Mesendoderm (in vitro differentiated cells): ENCODE results near the gene ACVR1.

Source experiments
- DNase-seq: peaks from one replicate; pipeline ENCODE4 v3.0.0; 2013
- H2AK5ac ChIP-seq: 2 replicates; pipeline ENCODE4 v1.6.1; 2013; ENCODE audit warnings: low read length, inconsistent platforms
- H2BK120ac ChIP-seq: 2 replicates; pipeline ENCODE4 v1.6.1; 2013; ENCODE audit warnings: low read depth, mild to moderate bottlenecking, low read length, moderate library complexity, mixed read lengths
- H2BK15ac ChIP-seq: replicated peaks from 2 replicates; pipeline ENCODE4 v1.6.1; 2013; ENCODE audit warnings: low read depth, mild to moderate bottlenecking, moderate library complexity
- H2BK5ac ChIP-seq: 2 replicates; pipeline ENCODE4 v1.6.1; 2013; ENCODE audit warnings: low read length, inconsistent platforms
- H3K18ac ChIP-seq: 2 replicates; pipeline ENCODE4 v1.6.1; 2013; ENCODE audit warnings: mild to moderate bottlenecking, low read length, mixed read lengths
- H3K23ac ChIP-seq: one replicate; pipeline ENCODE4 v1.6.1; 2013; ENCODE audit warnings: low read length
- H3K27ac ChIP-seq: 2 replicates; pipeline ENCODE4 v1.5.1; 2013; ENCODE audit warnings: low read depth, mild to moderate bottlenecking, inconsistent platforms, low read length, moderate library complexity
- H3K27me3 ChIP-seq: 2 replicates; pipeline ENCODE4 v1.6.1; 2013; ENCODE audit warnings: low read length, control low read depth, mild to moderate bottlenecking, inconsistent platforms; ENCODE audit not compliant: insufficient read depth, poor library complexity
- H3K36me3 ChIP-seq: 2 replicates; pipeline ENCODE4 v1.6.1; 2013; ENCODE audit warnings: low read length, inconsistent platforms; ENCODE audit not compliant: control insufficient read depth, insufficient read depth
- H3K4ac ChIP-seq: one replicate; pipeline ENCODE4 v1.6.1; 2013; ENCODE audit warnings: low read depth, mild to moderate bottlenecking, low read length, moderate library complexity
- H3K4me1 ChIP-seq: 2 replicates; pipeline ENCODE4 v1.6.1; 2013; ENCODE audit warnings: low read depth, low read length, inconsistent platforms; ENCODE audit not compliant: control insufficient read depth
- H3K4me2 ChIP-seq: 2 replicates; pipeline ENCODE4 v1.6.1; 2013; ENCODE audit warnings: low read length
- H3K4me3 ChIP-seq: 2 replicates; pipeline ENCODE4 v1.5.1; 2013; ENCODE audit warnings: mild to moderate bottlenecking, low read length
- H3K56ac ChIP-seq: one replicate; pipeline ENCODE4 v1.6.1; 2013; ENCODE audit warnings: low read length
- H3K79me1 ChIP-seq: 2 replicates; pipeline ENCODE4 v1.6.1; 2013; ENCODE audit warnings: low read length, inconsistent platforms
- H3K79me2 ChIP-seq: 2 replicates; pipeline ENCODE4 v1.6.1; 2013; ENCODE audit warnings: mild to moderate bottlenecking, low read length; ENCODE audit not compliant: control insufficient read depth, insufficient read depth
- H3K9ac ChIP-seq: 2 replicates; pipeline ENCODE4 v1.6.1; 2013; ENCODE audit warnings: low read length, inconsistent platforms
- H4K5ac ChIP-seq: one replicate; pipeline ENCODE4 v1.6.1; 2013; ENCODE audit warnings: low read length
- H4K8ac ChIP-seq: one replicate; pipeline ENCODE4 v1.6.1; 2013; ENCODE audit warnings: low read depth, mild to moderate bottlenecking, control low read depth, low read length, moderate library complexity
- WGBS: extraction: QIAGEN DNeasy Blood & Tissue Kit; methylation state at CpG from one replicate; pipeline ENCODE4 v1.1.7; 2013; ENCODE audit warnings: low lambda C conversion rate, missing lambda C conversion rate; ENCODE audit not compliant: insufficient coverage; ENCODE audit errors: extremely low coverage; 5-methylcytosine and 5-hydroxymethylcytosine counted together

ACVR1 gene

GRCh38 chr2:157818227-157818626 lies 57.9 kb downstream of the ACVR1 start:
- no peak overlapping the region for H3K4me3 ChIP-seq
- H2AK5ac ChIP-seq, result no peak overlapping the region
- no peaks in the 10 kb centered on the region for H3K36me3 ChIP-seq
- H2BK15ac ChIP-seq, result no peak overlapping the region
- no peaks in the 10 kb centered on the region for H3K79me2 ChIP-seq
- no peak for DNase-seq
- H3K79me1 ChIP-seq, result no peaks in the 10 kb centered on the region
- H3K4ac ChIP-seq, result no peak overlapping the region
- WGBS, result no CpG with 5 or more reads among the region's 7 CpGs
- H3K9ac ChIP-seq, result no peak overlapping the region
- no peak overlapping the region for H2BK5ac ChIP-seq
- no peak overlapping the region for H3K18ac ChIP-seq
- H4K8ac ChIP-seq, result no peak overlapping the region
- no peak overlapping the region for H3K56ac ChIP-seq
- no peak overlapping the region for H3K23ac ChIP-seq
- H3K4me1 ChIP-seq, result no peaks in the 10 kb centered on the region
- no peak overlapping the region for H3K27ac ChIP-seq
- H2BK120ac ChIP-seq, result no peak overlapping the region
- H3K27me3 ChIP-seq, result no peaks in the 10 kb centered on the region
- no peak overlapping the region for H3K4me2 ChIP-seq
- H4K5ac ChIP-seq, result no peak overlapping the region

DNA sequence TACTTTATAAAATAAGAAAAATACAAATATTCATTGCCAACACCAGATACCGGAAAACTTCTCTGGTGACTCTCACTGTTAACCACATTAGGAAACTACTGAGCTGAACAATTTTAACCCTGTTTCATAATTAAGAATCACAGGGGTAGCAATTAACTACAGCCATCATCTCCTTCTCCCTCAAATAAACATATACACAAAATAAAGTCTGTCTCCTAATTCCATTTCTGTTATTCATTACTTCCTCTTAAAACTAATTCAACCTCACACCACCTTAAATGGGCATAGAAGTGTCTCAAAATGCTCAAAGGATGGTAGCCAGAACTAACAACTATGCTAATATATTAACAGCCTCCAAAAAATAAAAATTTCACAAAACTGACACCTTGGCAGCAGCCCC lies 60.7 kb downstream of the ACVR1 start:
- Histone ChIP-seq H2BK120ac (no peak overlapping the region), H3K4me1 (no peaks in the 10 kb centered on the region), H3K79me2 (no peaks in the 10 kb centered on the region), H2AK5ac (no peak overlapping the region), H3K4me3 (no peak overlapping the region), H3K4ac (no peak overlapping the region), H3K36me3 (no peaks in the 10 kb centered on the region), H3K18ac (no peak overlapping the region), H3K79me1 (peaks cover 1% of the 10 kb centered on the region), H3K27ac (no peak overlapping the region), H3K9ac (no peak overlapping the region), H2BK5ac (no peak overlapping the region), H3K23ac (no peak overlapping the region), H3K4me2 (no peak overlapping the region), H3K27me3 (no peaks in the 10 kb centered on the region), H4K5ac (no peak overlapping the region), H4K8ac (no peak overlapping the region), H3K56ac (no peak overlapping the region), H2BK15ac (no peak overlapping the region)
- DNase-seq, result no peak
- 100% methylated on average over 1 of the region's 1 CpG for WGBS

DNA sequence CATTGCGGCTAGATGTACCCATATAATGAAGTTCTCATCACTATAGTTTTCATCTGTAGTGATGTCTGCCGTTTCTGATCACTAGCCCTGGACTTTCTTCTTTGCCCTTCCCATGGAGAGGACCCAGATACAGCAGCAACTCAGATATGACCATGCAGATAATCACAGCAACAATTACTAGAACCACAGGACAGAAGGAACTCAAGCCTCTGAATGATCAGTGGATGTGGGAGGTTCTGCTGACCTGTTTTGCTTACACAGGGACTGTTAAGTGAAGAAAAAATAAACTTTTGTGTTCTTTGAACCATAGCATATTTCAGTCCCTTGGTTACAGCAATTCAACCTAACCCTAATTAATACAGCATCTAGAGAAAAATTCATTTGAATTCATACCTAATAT lies 62.7 kb downstream of the ACVR1 start:
- Histone ChIP-seq H3K56ac (no peak overlapping the region), H3K18ac (no peak overlapping the region), H3K9ac (no peak overlapping the region), H4K8ac (no peak overlapping the region), H4K5ac (no peak overlapping the region), H3K23ac (no peak overlapping the region), H3K4ac (no peak overlapping the region), H3K4me1 (peaks cover 2% of the 10 kb centered on the region), H2AK5ac (no peak overlapping the region), H3K4me3 (no peak overlapping the region), H3K79me2 (no peaks in the 10 kb centered on the region), H3K27ac (no peak overlapping the region), H3K36me3 (no peaks in the 10 kb centered on the region), H3K4me2 (no peak overlapping the region), H3K79me1 (peaks cover 1% of the 10 kb centered on the region), H2BK15ac (no peak overlapping the region), H3K27me3 (no peaks in the 10 kb centered on the region), H2BK120ac (no peak overlapping the region), H2BK5ac (no peak overlapping the region)
- WGBS, result no CpG with 5 or more reads among the region's 2 CpGs
- no peak for DNase-seq

DNA sequence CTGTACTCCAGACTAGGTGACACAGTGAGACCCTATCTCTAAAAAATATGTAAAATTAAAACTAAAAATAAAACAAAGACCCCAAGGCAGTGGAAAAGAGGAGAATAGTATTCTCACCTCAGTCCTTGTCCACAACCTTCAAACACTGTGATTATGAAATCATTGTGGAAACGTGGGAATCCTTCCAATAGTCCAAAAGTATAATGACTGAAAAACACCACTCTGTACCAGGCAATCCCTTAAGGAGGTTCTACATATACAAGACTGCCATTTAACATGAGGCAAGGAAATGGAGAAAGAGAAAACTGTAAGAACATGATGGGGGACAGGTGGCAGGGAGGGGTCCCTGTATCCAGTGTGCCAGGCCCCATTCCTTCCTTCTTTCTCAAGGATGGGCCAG lies 66.1 kb downstream of the ACVR1 start:
- Histone ChIP-seq H3K4me2 (no peak overlapping the region), H4K8ac (no peak overlapping the region), H3K36me3 (no peaks in the 10 kb centered on the region), H3K18ac (no peak overlapping the region), H3K4ac (no peak overlapping the region), H2BK15ac (no peak overlapping the region), H3K4me3 (no peak overlapping the region), H3K23ac (no peak overlapping the region), H2AK5ac (no peak overlapping the region), H2BK120ac (no peak overlapping the region), H3K56ac (no peak overlapping the region), H3K27me3 (no peaks in the 10 kb centered on the region), H3K79me2 (peaks cover 1% of the 10 kb centered on the region), H4K5ac (no peak overlapping the region), H3K9ac (no peak overlapping the region), H2BK5ac (no peak overlapping the region), H3K79me1 (peaks cover 4% of the 10 kb centered on the region), H3K27ac (no peak overlapping the region), H3K4me1 (peaks cover 11% of the 10 kb centered on the region)
- no CpG with 5 or more reads among the region's 1 CpG for WGBS
- no peak for DNase-seq

- Histone ChIP-seq H3K79me2 (peaks cover 1% of the 10 kb centered on the region), H2BK5ac (no peak overlapping the region), H3K18ac (no peak overlapping the region), H3K36me3 (no peaks in the 10 kb centered on the region), H2AK5ac (no peak overlapping the region), H3K27me3 (no peaks in the 10 kb centered on the region), H4K8ac (no peak overlapping the region), H3K56ac (no peak overlapping the region), H3K4me1 (peaks cover 11% of the 10 kb centered on the region), H2BK120ac (no peak overlapping the region), H3K23ac (no peak overlapping the region), H3K27ac (no peak overlapping the region), H3K4me2 (no peak overlapping the region), H4K5ac (no peak overlapping the region), H2BK15ac (no peak overlapping the region), H3K4ac (no peak overlapping the region), H3K4me3 (no peak overlapping the region), H3K9ac (no peak overlapping the region), H3K79me1 (peaks cover 4% of the 10 kb centered on the region)
- DNase-seq, result no peak
- WGBS, result no CpG with 5 or more reads among the region's 4 CpGs
Measured at GRCh38 chr2:157809212-157809611, 66.9 kb downstream of the ACVR1 start.

DNA sequence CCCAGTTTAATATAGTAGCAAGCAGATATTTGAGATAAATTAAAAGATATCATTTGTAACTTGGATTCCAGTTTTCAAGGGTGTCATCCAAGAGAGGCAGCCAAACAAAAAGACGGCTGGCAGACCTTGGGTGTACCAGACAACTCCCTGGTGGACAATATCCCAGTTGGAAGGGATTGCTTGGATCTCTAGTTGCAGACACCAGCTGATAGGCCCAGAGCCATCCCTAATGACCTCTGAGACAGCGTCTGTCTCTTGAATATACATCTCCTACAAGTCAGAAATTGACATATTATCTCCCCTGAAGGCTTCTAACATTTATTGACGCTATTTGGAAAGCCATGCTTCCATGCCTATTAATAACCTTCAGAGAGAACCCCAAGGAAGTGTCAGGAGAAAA lies 67.7 kb downstream of the ACVR1 start:
- peaks cover 1% of the 10 kb centered on the region for H3K79me2 ChIP-seq
- H4K5ac ChIP-seq, result no peak overlapping the region
- no peak overlapping the region for H3K4me3 ChIP-seq
- peaks cover 4% of the 10 kb centered on the region for H3K79me1 ChIP-seq
- H3K56ac ChIP-seq, result no peak overlapping the region
- no peak overlapping the region for H3K27ac ChIP-seq
- H3K18ac ChIP-seq, result no peak overlapping the region
- no peak overlapping the region for H3K4me2 ChIP-seq
- H3K23ac ChIP-seq, result no peak overlapping the region
- H3K4ac ChIP-seq, result no peak overlapping the region
- H2BK5ac ChIP-seq, result no peak overlapping the region
- no peak overlapping the region for H4K8ac ChIP-seq
- DNase-seq, result no peak
- H2BK15ac ChIP-seq, result no peak overlapping the region
- no peak overlapping the region for H2AK5ac ChIP-seq
- no CpG with 5 or more reads among the region's 3 CpGs for WGBS
- no peaks in the 10 kb centered on the region for H3K27me3 ChIP-seq
- no peak overlapping the region for H3K9ac ChIP-seq
- H3K36me3 ChIP-seq, result no peaks in the 10 kb centered on the region
- no peak overlapping the region for H2BK120ac ChIP-seq
- H3K4me1 ChIP-seq, result peaks cover 11% of the 10 kb centered on the region
